T-helper 2 cell treated with Interferon-gamma antibody and Interleukin-4, amounts not matched to agents 5 μg/mL and 100 μg/mL, for 36 hours (primary cell): ENCODE measurements around the gene TSHR.

ENCODE experiments used
- DNase-seq: peaks from one replicate; pipeline ENCODE4 v3.0.0; 2021; ENCODE audit warnings: low spot score
- H3K27ac Mint-ChIP-seq: one replicate; pipeline ENCODE4 v1.8.0; 2021; ENCODE audit warnings: mild to moderate bottlenecking, mixed read lengths
- H3K27me3 Mint-ChIP-seq: one replicate; pipeline ENCODE4 v1.8.0; 2021; ENCODE audit warnings: low read depth, mixed read lengths
- H3K36me3 Mint-ChIP-seq: one replicate; pipeline ENCODE4 v1.8.0; 2021; ENCODE audit warnings: low read depth, mixed read lengths
- H3K4me1 Mint-ChIP-seq: one replicate; pipeline ENCODE4 v1.8.0; 2021; ENCODE audit warnings: low read depth, mixed read lengths
- H3K4me3 Mint-ChIP-seq: one replicate; pipeline ENCODE4 v1.8.0; 2022; ENCODE audit warnings: mild to moderate bottlenecking, moderate library complexity, mixed read lengths
- H3K9me3 Mint-ChIP-seq: one replicate; pipeline ENCODE4 v1.8.0; 2021; ENCODE audit warnings: mixed read lengths

Gene TSHR

DNA sequence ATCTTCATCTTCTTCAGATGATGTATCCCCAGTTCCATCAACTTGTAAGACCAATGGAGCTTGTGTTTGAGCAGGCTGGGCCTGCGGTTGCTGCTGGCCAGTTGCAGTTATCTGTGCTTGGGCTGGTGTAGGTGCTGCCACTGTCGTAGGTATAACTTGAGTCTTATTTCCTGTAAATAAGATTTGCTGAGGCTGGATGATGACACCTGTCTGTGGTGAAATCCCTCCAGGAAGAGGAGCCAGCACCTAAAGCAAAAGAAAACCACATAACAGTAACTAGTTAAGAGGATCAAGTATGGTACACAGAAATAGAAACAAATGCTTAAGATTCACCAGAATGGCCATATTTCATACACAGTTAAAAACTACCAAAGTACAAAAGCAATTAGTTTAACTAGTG is 237.2 kb downstream of the TSHR start:
- H3K4me1 Mint-ChIP-seq, result peaks cover 39% of the 10 kb centered on the region
- H3K36me3 Mint-ChIP-seq, result peaks cover 60% of the 10 kb centered on the region
- H3K4me3 Mint-ChIP-seq, result peak overlapping the region; percentile 77
- no peak for DNase-seq
- peak overlapping the region; percentile 90 for H3K27ac Mint-ChIP-seq
- H3K9me3 Mint-ChIP-seq, result no peaks in the 10 kb centered on the region
- no peaks in the 10 kb centered on the region for H3K27me3 Mint-ChIP-seq

DNA sequence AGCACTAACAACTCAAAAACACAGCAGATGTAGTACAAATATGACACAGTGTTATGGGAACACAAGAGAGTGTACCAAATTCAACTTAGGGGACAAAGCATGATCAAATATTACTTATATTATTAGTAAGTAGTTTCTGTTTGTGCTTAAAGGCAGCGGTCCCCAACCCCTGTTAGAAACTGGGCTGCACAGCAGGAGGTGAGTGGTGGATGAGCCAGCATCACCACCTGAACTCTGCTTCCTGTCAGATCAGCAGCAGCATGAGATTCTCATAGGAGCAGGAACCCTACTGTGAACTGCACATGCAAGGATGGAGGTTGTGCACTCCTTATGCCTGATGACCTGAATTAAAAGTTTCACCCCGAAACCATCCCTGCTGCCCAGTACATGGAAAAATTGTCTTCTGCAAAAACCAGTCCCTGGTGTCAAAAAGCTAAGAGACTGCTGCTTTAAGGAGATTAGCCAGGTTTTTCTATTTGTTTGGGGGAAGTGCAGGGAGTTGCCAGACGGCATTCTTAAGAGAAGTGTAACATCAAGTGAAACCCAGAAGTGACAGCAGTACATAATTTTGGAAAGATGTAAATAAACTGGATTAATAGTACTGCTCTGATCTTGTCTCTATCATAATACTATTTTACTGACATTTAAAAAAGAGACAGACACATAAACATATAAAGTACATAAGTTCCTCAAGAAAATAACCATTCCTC is 238.7 kb downstream of the TSHR start:
- no peak for DNase-seq
- Mint-ChIP-seq H3K27ac (peak overlapping the region; percentile 0), H3K4me1 (peaks cover 30% of the 10 kb centered on the region), H3K4me3 (no peak overlapping the region), H3K9me3 (no peaks in the 10 kb centered on the region), H3K36me3 (peaks cover 53% of the 10 kb centered on the region), H3K27me3 (no peaks in the 10 kb centered on the region)
